Keratinocyte (primary cell): ENCODE data around the gene CCDC97.

ENCODE experiments used
- EZH2 ChIP-seq: IDR thresholded peaks from one replicate; pipeline ENCODE4 v1.6.1; 2012; ENCODE audit warnings: inconsistent platforms, mild to moderate bottlenecking, low read length, moderate library complexity
- TF ChIP-seq, protein P1 (sequence below), 3 experiments: IDR thresholded peaks in 1 of 3; conservative IDR thresholded peaks in 1 of 3; optimal IDR thresholded peaks in 1 of 3; 2 replicates in 2 of 3; 3 replicates in 1 of 3; pipeline versions ENCODE3 to v1.5.1; 2011; ENCODE audit warnings: low read length in 3 of 3, mild to moderate bottlenecking in 3 of 3, moderate library complexity in 2 of 3, control low read depth in 1 of 3, inconsistent platforms in 1 of 3; ENCODE audit not compliant: insufficient read depth in 2 of 3; ENCODE audit errors: extremely low read depth in 1 of 3

DNA sequence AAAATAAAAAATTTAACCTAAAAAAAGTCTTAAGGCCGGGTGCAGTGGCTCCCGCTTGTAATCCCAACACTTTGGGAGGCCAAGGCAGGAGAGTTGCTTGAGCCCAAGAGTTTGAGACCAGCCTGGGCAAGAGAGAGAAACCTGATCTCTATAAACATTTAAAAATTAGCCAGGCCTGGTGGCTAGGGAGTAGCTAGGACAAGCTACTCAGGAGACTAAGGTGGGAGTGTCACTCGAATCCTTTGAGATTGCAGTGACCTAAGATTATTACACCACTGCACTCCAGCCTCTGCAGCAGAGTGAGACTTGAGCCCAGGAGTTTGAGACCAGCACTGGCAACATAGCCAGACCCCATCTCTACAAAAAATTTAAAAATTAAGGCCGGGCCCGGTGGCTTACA is 1.1 kb downstream of the CCDC97 start:
- TF ChIP-seq, protein P1, sequence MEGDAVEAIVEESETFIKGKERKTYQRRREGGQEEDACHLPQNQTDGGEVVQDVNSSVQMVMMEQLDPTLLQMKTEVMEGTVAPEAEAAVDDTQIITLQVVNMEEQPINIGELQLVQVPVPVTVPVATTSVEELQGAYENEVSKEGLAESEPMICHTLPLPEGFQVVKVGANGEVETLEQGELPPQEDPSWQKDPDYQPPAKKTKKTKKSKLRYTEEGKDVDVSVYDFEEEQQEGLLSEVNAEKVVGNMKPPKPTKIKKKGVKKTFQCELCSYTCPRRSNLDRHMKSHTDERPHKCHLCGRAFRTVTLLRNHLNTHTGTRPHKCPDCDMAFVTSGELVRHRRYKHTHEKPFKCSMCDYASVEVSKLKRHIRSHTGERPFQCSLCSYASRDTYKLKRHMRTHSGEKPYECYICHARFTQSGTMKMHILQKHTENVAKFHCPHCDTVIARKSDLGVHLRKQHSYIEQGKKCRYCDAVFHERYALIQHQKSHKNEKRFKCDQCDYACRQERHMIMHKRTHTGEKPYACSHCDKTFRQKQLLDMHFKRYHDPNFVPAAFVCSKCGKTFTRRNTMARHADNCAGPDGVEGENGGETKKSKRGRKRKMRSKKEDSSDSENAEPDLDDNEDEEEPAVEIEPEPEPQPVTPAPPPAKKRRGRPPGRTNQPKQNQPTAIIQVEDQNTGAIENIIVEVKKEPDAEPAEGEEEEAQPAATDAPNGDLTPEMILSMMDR (optimal IDR thresholded peaks at IDR 0.05 in 1 of 3, IDR thresholded peaks at IDR 0.05 in 1 of 3, conservative IDR thresholded peaks at IDR 0.05 in 1 of 3; ENCODE audit: extremely low read depth in 1 of 3, insufficient read depth in 2 of 3, low read length in 3 of 3): no peak
- TF ChIP-seq EZH2: no peak
